ENCODE results near the gene ADAM19.

Gene ADAM19

DNA sequence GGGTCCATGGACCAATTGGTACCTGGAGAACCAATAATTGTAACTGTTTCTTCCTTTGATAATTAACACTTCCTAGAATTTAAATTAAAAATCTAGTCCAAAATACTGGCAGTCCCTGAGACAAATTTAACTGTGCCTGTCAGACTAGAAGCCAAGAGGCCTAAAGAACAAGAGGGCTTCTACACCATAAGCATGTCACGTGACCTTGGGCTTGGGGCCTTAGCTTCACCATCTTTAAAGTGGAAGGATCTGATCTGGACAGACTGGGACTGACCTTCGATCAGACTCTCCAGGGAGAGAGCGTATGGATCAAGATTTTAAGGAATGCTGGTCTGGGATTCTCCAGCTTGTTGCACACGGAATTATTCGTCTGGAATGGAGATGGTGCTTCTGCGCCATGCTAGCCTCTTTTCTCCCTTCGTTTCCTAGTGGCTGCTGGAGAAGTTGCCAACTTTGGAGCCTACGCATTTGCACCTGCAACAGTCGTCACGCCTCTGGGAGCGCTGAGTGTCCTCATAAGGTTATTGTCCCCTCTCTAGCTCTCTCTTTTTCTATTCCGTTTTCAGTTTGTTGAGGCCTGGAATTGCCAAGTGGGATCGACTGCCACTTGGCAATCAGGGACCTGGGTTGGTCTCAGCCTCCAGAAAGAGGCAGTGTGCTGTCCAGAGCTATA, 107.1 kb downstream of the ADAM19 start:
- no peak for TF ChIP-seq CTCF (IDR thresholded peaks at IDR 0.05)
- Histone ChIP-seq H3K27me3 (no peaks in the 10 kb centered on the region), H3K9me3 (no peaks in the 10 kb centered on the region), H3K4me3 (ENCODE audit: low read depth in 1 of 2, low read length in 1 of 2) (no peak overlapping the region), H3K27ac (no peak overlapping the region), H3K36me3 (peaks cover 21% of the 10 kb centered on the region), H3K4me1 (ENCODE audit: control insufficient read depth in 1 of 2, insufficient read depth in 1 of 2, low read depth in 1 of 2, low read length in 1 of 2) (peaks cover 12 to 17% of the 10 kb centered on the region in 2 experiments)

DNA sequence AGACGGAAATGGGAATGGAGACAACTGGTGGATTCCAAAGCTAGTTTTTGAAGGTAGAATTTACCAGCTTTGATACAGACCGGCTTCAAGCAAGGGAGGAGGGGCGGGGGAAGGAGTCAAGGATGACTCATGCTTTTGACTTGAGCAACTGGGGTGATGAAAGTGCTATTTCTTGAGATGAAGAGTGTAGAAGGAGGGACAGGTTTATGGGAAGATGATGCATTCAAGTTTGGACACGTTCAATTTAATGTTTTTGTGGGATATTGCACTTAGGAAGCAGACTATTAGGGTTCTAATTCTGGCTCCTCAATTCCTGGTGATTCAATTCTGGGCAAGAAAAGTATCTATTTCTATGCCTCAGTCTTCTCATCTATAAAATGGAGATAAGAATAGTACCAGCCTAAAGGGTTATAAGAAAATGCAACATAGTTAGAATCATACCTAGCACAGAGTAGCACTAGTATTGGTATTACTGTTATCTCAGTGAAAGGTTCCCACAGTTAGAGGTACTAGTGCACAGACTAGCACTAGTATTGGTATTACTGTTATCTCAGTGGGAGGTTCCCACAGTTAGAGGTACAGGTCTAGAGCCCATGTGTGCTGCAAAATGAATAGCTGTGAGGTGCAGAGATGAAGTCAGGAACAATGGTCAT, 110.9 kb downstream of the ADAM19 start:
- H3K9me3 ChIP-seq = no peaks in the 10 kb centered on the region
- no peak overlapping the region for H3K4me3 ChIP-seq (ENCODE audit: low read depth in 1 of 2, low read length in 1 of 2)
- TF ChIP-seq CTCF (IDR thresholded peaks at IDR 0.05) = no peak
- H3K4me1 ChIP-seq (ENCODE audit: control insufficient read depth in 1 of 2, insufficient read depth in 1 of 2, low read depth in 1 of 2, low read length in 1 of 2) = peaks cover 19 to 22% of the 10 kb centered on the region in 2 experiments
- no peaks in the 10 kb centered on the region for H3K36me3 ChIP-seq
- H3K27ac ChIP-seq = peak overlapping the region; percentile 50
- H3K27me3 ChIP-seq = peaks cover 32% of the 10 kb centered on the region

GRCh38 chr5:157463621-157464518, 111.7 kb downstream of the ADAM19 start:
- H3K27ac ChIP-seq = peak overlapping the region; percentile 50
- no peaks in the 10 kb centered on the region for H3K9me3 ChIP-seq
- H3K4me1 ChIP-seq (ENCODE audit: control insufficient read depth in 1 of 2, insufficient read depth in 1 of 2, low read depth in 1 of 2, low read length in 1 of 2) = peaks cover 19 to 24% of the 10 kb centered on the region in 2 experiments
- no peaks in the 10 kb centered on the region for H3K36me3 ChIP-seq
- peaks cover 40% of the 10 kb centered on the region for H3K27me3 ChIP-seq
- H3K4me3 ChIP-seq (ENCODE audit: low read depth in 1 of 2, low read length in 1 of 2) = no peak overlapping the region
- TF ChIP-seq CTCF (IDR thresholded peaks at IDR 0.05) = no peak

GRCh38 chr5:157463081-157463480, 112.5 kb downstream of the ADAM19 start:
- Histone ChIP-seq H3K36me3 (no peaks in the 10 kb centered on the region), H3K4me3 (ENCODE audit: low read depth in 1 of 2, low read length in 1 of 2) (no peak overlapping the region), H3K27ac (no peak overlapping the region), H3K9me3 (no peaks in the 10 kb centered on the region), H3K27me3 (peaks cover 47% of the 10 kb centered on the region), H3K4me1 (ENCODE audit: control insufficient read depth in 1 of 2, insufficient read depth in 1 of 2, low read depth in 1 of 2, low read length in 1 of 2) (peaks cover 22 to 28% of the 10 kb centered on the region in 2 experiments)
- TF ChIP-seq CTCF (IDR thresholded peaks at IDR 0.05) = no peak

DNA sequence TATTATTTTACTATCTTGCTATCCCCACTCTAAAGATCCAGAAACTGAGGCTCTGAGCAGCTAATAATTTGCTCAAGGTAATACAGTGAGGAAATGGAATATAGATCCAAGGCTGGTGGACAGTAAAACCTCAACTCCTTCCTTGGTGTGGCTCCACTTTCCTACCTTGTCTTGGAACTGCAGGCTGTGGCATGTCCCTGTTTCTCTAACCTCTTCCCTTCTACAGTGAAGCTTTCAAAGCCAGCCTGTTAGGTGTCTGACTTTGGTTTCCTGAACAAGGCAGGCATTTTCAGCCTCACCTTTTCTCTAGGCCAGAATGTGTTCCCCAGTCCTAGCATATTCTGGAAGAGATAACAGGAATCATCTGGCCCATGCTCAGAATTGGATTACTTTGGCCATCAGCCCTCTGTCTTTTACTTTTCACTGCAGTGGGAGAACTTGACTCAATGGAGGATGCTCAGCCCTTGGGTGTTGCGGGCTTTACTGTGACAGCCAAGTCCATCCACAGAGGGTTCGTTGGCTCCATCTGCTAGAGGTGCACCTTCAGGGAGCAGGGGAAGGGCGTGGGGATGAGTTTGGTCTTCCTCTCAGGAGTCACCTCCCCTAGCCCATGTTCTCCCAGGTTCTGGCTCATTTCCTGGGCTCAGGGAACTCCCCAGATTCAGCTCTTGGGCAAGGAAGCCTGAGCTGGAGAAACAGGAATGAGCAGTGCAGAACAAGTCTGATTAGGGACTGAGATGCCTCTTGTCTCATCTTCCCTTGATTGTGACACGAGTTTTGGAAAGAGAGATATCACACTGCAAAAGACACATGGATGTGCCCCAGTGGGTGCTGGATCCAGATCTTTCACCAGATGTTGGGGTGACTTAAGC, 114.4 kb downstream of the ADAM19 start:
- no peaks in the 10 kb centered on the region for H3K9me3 ChIP-seq
- H3K36me3 ChIP-seq = no peaks in the 10 kb centered on the region
- H3K27me3 ChIP-seq = peaks cover 50% of the 10 kb centered on the region
- peaks cover 24 to 31% of the 10 kb centered on the region in 2 experiments for H3K4me1 ChIP-seq (ENCODE audit: control insufficient read depth in 1 of 2, insufficient read depth in 1 of 2, low read depth in 1 of 2, low read length in 1 of 2)
- no peak overlapping the region for H3K27ac ChIP-seq
- no peak for TF ChIP-seq CTCF (IDR thresholded peaks at IDR 0.05)
- H3K4me3 ChIP-seq (ENCODE audit: low read depth in 1 of 2, low read length in 1 of 2) = no peak overlapping the region
